Transverse colon (tissue), 4 donors: ENCODE data around the gene PXN. TPM values are rescaled to one million over a fixed set of nuclear protein-coding genes. Genes with fewer than 3 reads are reported as not detected.
"Not testable (repeated sequence)": the region's sequence is repeated elsewhere in the genome, so short reads cannot be mapped to it uniquely, and the experiment has no call there.

Experiments
- DNase-seq: peaks from one replicate; pipeline ENCODE4 v3.0.0-alpha.2; 2019
- H3K27ac ChIP-seq, 4 donors: fragments of 200-600 bp; sonication (generic); 2 replicates each; pipeline ENCODE4 v1.5.1; 2016 to 2018; ENCODE audit warnings: inconsistent platforms in 4 of 4
- H3K27me3 ChIP-seq: fragments of 200-600 bp; sonication (generic); 2 replicates; pipeline ENCODE4 v1.5.1; 2017; ENCODE audit warnings: inconsistent platforms
- H3K36me3 ChIP-seq, 4 donors: fragments of 200-600 bp; sonication (generic); 2 replicates each; pipeline ENCODE4 v1.5.1; 2017 to 2019; ENCODE audit warnings: inconsistent platforms in 4 of 4
- H3K4me1 ChIP-seq, 4 donors: fragments of 200-600 bp; sonication (generic); 2 replicates each; pipeline ENCODE4 v1.5.1; 2017 to 2020; ENCODE audit warnings: inconsistent platforms in 4 of 4
- H3K4me3 ChIP-seq, 4 donors: fragments of 200-600 bp; sonication (generic); 1 replicate in 1 of 4; 2 replicates in 3 of 4; pipeline versions ENCODE4 v1.5.1 to v1.6.1; 2017 to 2019; ENCODE audit warnings: inconsistent platforms in 4 of 4
- H3K9me3 ChIP-seq, 2 donors: fragments of 200-600 bp; sonication (generic); 2 replicates each; pipeline ENCODE4 v1.5.1; 2017 to 2019; ENCODE audit warnings: inconsistent platforms in 2 of 2
- CTCF ChIP-seq, 5 experiments: fragments of 200-600 bp in 3 of 5; fragments of 450-650 bp in 2 of 5; sonication (generic) in 3 of 5; IDR thresholded peaks; 1 replicate in 2 of 5; 2 replicates in 3 of 5; pipeline ENCODE4 v1.5.1; 2016 to 2017; ENCODE audit warnings: antibody characterized with exemption in 5 of 5, inconsistent platforms in 3 of 5, mild to moderate bottlenecking in 2 of 5, moderate library complexity in 1 of 5
- EP300 ChIP-seq: sonication (generic); formaldehyde crosslinking; IDR thresholded peaks from one replicate; pipeline ENCODE4 v1.6.1; 2017; ENCODE audit warnings: antibody characterized with exemption, low read depth
- POLR2A ChIP-seq: fragments of 450-650 bp; IDR thresholded peaks from one replicate; pipeline ENCODE4 v1.6.1; 2016; ENCODE audit warnings: antibody characterized with exemption, mild to moderate bottlenecking, moderate library complexity
- POLR2AphosphoS5 ChIP-seq, 3 donors: sonication (generic); formaldehyde crosslinking; IDR thresholded peaks; one replicate each; pipeline ENCODE4 v1.6.1; 2016; ENCODE audit warnings: antibody characterized with exemption in 3 of 3
- WGBS, 2 donors: methylation state at CpG; one replicate each; pipeline ENCODE4 v1.1.5; 2018; ENCODE audit warnings: low coverage in 1 of 2; 5-methylcytosine and 5-hydroxymethylcytosine counted together
- in situ Hi-C, 4 donors: fragments of 200-750 bp; cut with MboI; loops; one replicate each; pipeline versions ENCODE4 v1.15.0 to v1.15.1; 2017; ENCODE audit warnings: low sequenced_read_pairs in 3 of 4, low pct_ligation_motif_present in 1 of 4, low pct_unique_long_range_greater_than_20kb in 1 of 4
- intact Hi-C: fragments of 100-400 bp; cut with DNase I; formaldehyde crosslinking; loops from one replicate; pipeline ENCODE4 v1.15.1; 2023; ENCODE audit warnings: low total_unique reads
- total RNA-seq, 4 donors: library from RNA; depleted of rRNA; stranded (reverse); fragments of >200 nt; gene quantifications; one replicate each; pipeline ENCODE4 v1.1.0, GENCODE V29; 2016

The PXN gene
- total RNA-seq, 4 donors from 2014 or later: 101 to 328 (median 198) TPM

- no peak overlapping the region for H3K27ac ChIP-seq
- in situ Hi-C loops: no loop called here
- no peaks in the 10 kb centered on the region for H3K9me3 ChIP-seq
- no peak overlapping the region for H3K4me3 ChIP-seq
- TF ChIP-seq POLR2AphosphoS5 (IDR thresholded peaks at IDR 0.05) (no peak), CTCF (IDR thresholded peaks at IDR 0.05) (no peak), POLR2A (peak; percentile 10)
- peaks cover 0 to 50% (median 23%) of the 10 kb centered on the region in 4 donors for H3K36me3 ChIP-seq
- intact Hi-C loops: no loop called here
- 72 to 76% methylated on average over 9 to 15 of the region's 15 CpGs for WGBS, 2 donors
- DNase-seq: no peak
- H3K4me1 ChIP-seq: peaks cover 0 to 19% (median 12%) of the 10 kb centered on the region in 4 donors
- H3K27me3 ChIP-seq: no peaks in the 10 kb centered on the region
Measured at GRCh38 chr12:120215357-120215735, 50.2 kb downstream of the PXN start.

- 90% methylated on average over 34 of the region's 34 CpGs; no CpG with 5 or more reads in 1 of the 2 donors for WGBS, 2 donors
- H3K27me3 ChIP-seq: no peaks in the 10 kb centered on the region
- no peaks in the 10 kb centered on the region for H3K9me3 ChIP-seq
- H3K36me3 ChIP-seq: peaks cover 0 to 46% (median 23%) of the 10 kb centered on the region in 4 donors
- TF ChIP-seq POLR2AphosphoS5 (IDR thresholded peaks at IDR 0.05): no peak
- TF ChIP-seq EP300: no peak
- no peak for TF ChIP-seq CTCF (IDR thresholded peaks at IDR 0.05)
- TF ChIP-seq POLR2A: no peak
- no peak overlapping the region for H3K4me3 ChIP-seq
- in situ Hi-C loops: no loop called here
- intact Hi-C loops: no loop called here
- peaks cover 0 to 19% (median 12%) of the 10 kb centered on the region in 4 donors for H3K4me1 ChIP-seq
- H3K27ac ChIP-seq: no peak overlapping the region
- DNase-seq: no peak
Measured at GRCh38 chr12:120214626-120215356, 50.7 kb downstream of the PXN start.

DNA sequence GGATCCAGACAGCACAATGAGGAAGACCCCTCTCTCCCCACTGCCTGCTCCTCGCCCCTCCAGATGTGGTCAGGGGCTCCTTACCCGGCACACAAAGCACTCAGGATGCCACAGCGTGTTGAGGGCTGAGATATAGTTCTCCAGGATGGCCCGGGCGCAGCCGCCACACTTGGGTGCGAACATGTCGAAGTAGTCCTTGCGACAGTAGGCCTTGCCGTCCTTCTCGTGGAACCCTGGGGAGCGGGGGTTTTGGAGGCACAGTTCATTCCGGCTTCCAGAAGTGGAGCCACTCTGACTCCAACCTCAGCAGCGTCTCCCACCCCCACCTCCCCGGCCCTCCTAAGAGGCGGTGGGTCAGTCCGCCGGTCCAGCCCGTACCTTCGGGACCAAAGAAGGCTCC is 51.8 kb downstream of the PXN start:
- Histone ChIP-seq H3K27me3 (no peaks in the 10 kb centered on the region), H3K9me3 (no peaks in the 10 kb centered on the region), H3K4me3 (no peak overlapping the region), H3K27ac (no peak overlapping the region), H3K4me1 (peaks cover 0 to 19% (median 12%) of the 10 kb centered on the region in 4 donors), H3K36me3 (peaks cover 0 to 39% (median 18%) of the 10 kb centered on the region in 4 donors)
- no peak for TF ChIP-seq EP300
- WGBS, 2 donors: 98% methylated on average over 20 of the region's 20 CpGs; no CpG with 5 or more reads in 1 of the 2 donors
- in situ Hi-C loops (no loop called here), intact Hi-C loops (no loop called here)
- no peak for DNase-seq

DNA sequence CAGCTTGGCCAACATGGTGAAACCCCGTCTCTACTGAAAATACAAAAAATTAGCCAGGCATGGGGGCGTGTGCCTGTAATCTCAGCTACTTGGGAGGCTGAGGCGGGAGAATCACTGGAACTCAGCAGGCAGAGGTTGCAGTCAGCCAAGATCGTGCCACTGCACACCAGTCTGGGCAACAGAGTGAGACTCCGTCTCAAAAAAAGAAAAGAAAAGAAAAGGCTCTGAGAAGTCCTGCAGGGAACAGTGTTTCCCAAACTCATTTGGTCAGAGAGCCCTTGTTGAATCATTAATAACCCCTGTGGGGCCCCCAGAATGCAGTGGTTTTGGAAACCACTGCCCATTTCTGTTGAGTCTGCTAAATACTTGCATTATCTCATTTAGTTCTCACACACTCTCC is 52.3 kb downstream of the PXN start:
- DNase-seq, H3K27ac ChIP-seq, intact Hi-C loops, H3K27me3 ChIP-seq, in situ Hi-C loops, H3K9me3 ChIP-seq, H3K4me3 ChIP-seq: not testable (repeated sequence)
- WGBS, 2 donors: 94% methylated on average over 5 of the region's 5 CpGs; no CpG with 5 or more reads in 1 of the 2 donors
- Histone ChIP-seq H3K36me3 (peaks cover 0 to 33% (median 16%) of the 10 kb centered on the region in 4 donors), H3K4me1 (peaks cover 0 to 19% (median 12%) of the 10 kb centered on the region in 4 donors)

GRCh38 chr12:120212301-120212700 is 53.2 kb downstream of the PXN start:
- 90 to 94% methylated on average over 8 to 24 of the region's 24 CpGs for WGBS, 2 donors
- Histone ChIP-seq H3K4me1 (peaks cover 0 to 19% (median 12%) of the 10 kb centered on the region in 4 donors), H3K36me3 (peaks cover 0 to 32% (median 14%) of the 10 kb centered on the region in 4 donors), H3K27me3 (no peaks in the 10 kb centered on the region), H3K9me3 (no peaks in the 10 kb centered on the region), H3K27ac (peak overlapping the region in 3 of 4 donors; percentile 66 to 67 (median 67)), H3K4me3 (no peak overlapping the region)
- TF ChIP-seq CTCF (IDR thresholded peaks at IDR 0.05) (no peak), POLR2AphosphoS5 (IDR thresholded peaks at IDR 0.05) (no peak), POLR2A (no peak)
- in situ Hi-C loops: no loop called here
- no peak for DNase-seq
- intact Hi-C loops: no loop called here
